ENCODE data around the gene IMPDH1. TPM values are rescaled to one million over a fixed set of nuclear protein-coding genes. Genes with fewer than 3 reads are reported as not detected.

Gene IMPDH1
- total RNA-seq, 4 donors from 2014 or later, result 30.2 to 53.7 (median 41.6) TPM

- H3K27ac ChIP-seq, result no peak overlapping the region
- no peak for DNase-seq
- no peaks in the 10 kb centered on the region for H3K9me3 ChIP-seq
- no peak for TF ChIP-seq POLR2A (IDR thresholded peaks at IDR 0.05)
- TF ChIP-seq CTCF (IDR thresholded peaks at IDR 0.05), result no peak
- intact Hi-C loops (cut with DNase I), result no loop called here
- peaks cover 41 to 97% (median 43%) of the 10 kb centered on the region in 3 donors for H3K36me3 ChIP-seq
- 88 to 100% methylated on average over 1 to 3 of the region's 3 CpGs for WGBS, 2 donors
- no peaks in the 10 kb centered on the region for H3K4me1 ChIP-seq
- no peak overlapping the region for H3K4me3 ChIP-seq
- no peaks in the 10 kb centered on the region for H3K27me3 ChIP-seq
Measured at GRCh38 chr7:128395748-128396147, 14.0 kb downstream of the IMPDH1 start.

- no peaks in the 10 kb centered on the region for H3K27me3 ChIP-seq
- intact Hi-C loops (cut with DNase I), result no loop called here
- no peaks in the 10 kb centered on the region for H3K9me3 ChIP-seq
- WGBS, 2 donors, result 81 to 83% methylated on average over 2 to 10 of the region's 16 CpGs
- TF ChIP-seq POLR2A (IDR thresholded peaks at IDR 0.05) (no peak), CTCF (IDR thresholded peaks at IDR 0.05) (no peak)
- no peaks in the 10 kb centered on the region for H3K4me1 ChIP-seq
- DNase-seq, result no peak
- no peak overlapping the region for H3K27ac ChIP-seq
- no peak overlapping the region for H3K4me3 ChIP-seq
- peaks cover 34 to 90% (median 40%) of the 10 kb centered on the region in 3 donors for H3K36me3 ChIP-seq
Measured at GRCh38 chr7:128394904-128395496, 14.8 kb downstream of the IMPDH1 start.

GRCh38 chr7:128393526-128394330, 16.1 kb downstream of the IMPDH1 start:
- intact Hi-C loops (cut with DNase I), result no loop called here
- H3K4me1 ChIP-seq, result no peaks in the 10 kb centered on the region
- H3K36me3 ChIP-seq, result peaks cover 32 to 77% (median 35%) of the 10 kb centered on the region in 3 donors
- no peak for DNase-seq
- WGBS, 2 donors, result 93% methylated on average over 2 of the region's 23 CpGs; no CpG with 5 or more reads in 1 of the 2 donors
- TF ChIP-seq CTCF (IDR thresholded peaks at IDR 0.05) (no peak), POLR2A (IDR thresholded peaks at IDR 0.05) (no peak)
- H3K9me3 ChIP-seq, result no peaks in the 10 kb centered on the region
- peaks cover 0 to 8% (median 0%) of the 10 kb centered on the region in 4 donors for H3K27me3 ChIP-seq
- H3K27ac ChIP-seq, result no peak overlapping the region
- no peak overlapping the region for H3K4me3 ChIP-seq

GRCh38 chr7:128392446-128393327, 17.1 kb downstream of the IMPDH1 start:
- Histone ChIP-seq H3K4me3 (no peak overlapping the region), H3K27ac (no peak overlapping the region), H3K36me3 (peaks cover 32 to 66% (median 34%) of the 10 kb centered on the region in 3 donors), H3K4me1 (peaks cover 0 to 5% (median under 1%) of the 10 kb centered on the region in 3 donors), H3K27me3 (peaks cover 0 to 17% (median 0%) of the 10 kb centered on the region in 4 donors), H3K9me3 (no peaks in the 10 kb centered on the region)
- TF ChIP-seq POLR2A (IDR thresholded peaks at IDR 0.05) (no peak), CTCF (IDR thresholded peaks at IDR 0.05) (no peak)
- intact Hi-C loops (cut with DNase I), result no loop called here
- DNase-seq, result no peak
- 93 to 96% methylated on average over 4 to 5 of the region's 18 CpGs for WGBS, 2 donors
